Spleen (tissue), 11 donors: ENCODE measurements around the gene LTBP1. TPM values are rescaled to one million over a fixed set of nuclear protein-coding genes. Genes with fewer than 3 reads are reported as not detected.

Experiments used
- DNase-seq: peaks from one replicate; pipeline ENCODE4 v3.0.0-alpha.2; 2020
- H3K27ac ChIP-seq, 8 donors: fragments of 200-600 bp; sonication (generic) in 7 of 8; 1 replicate in 4 of 8; 2 replicates in 4 of 8; pipeline versions ENCODE4 v1.5.0 to v1.8.0; 2016 to 2021; ENCODE audit warnings: inconsistent platforms in 4 of 8, mild to moderate bottlenecking in 4 of 8, moderate library complexity in 1 of 8
- H3K27me3 ChIP-seq, 7 donors: fragments of 200-600 bp; sonication (generic) in 6 of 7; replicated peaks in 1 of 7; 1 replicate in 4 of 7; 2 replicates in 3 of 7; pipeline versions ENCODE4 v1.5.0 to v1.8.0; 2016 to 2021; ENCODE audit warnings: inconsistent platforms in 3 of 7, mild to moderate bottlenecking in 1 of 7
- H3K36me3 ChIP-seq, 6 donors: fragments of 200-600 bp; sonication (generic) in 5 of 6; 1 replicate in 4 of 6; 2 replicates in 2 of 6; pipeline versions ENCODE4 v1.5.0 to v1.8.0; 2016 to 2021; ENCODE audit warnings: inconsistent platforms in 2 of 6
- H3K4me1 ChIP-seq, 6 donors: fragments of 200-600 bp; sonication (generic) in 5 of 6; 1 replicate in 3 of 6; 2 replicates in 3 of 6; pipeline versions ENCODE4 v1.5.0 to v1.8.0; 2016 to 2021; ENCODE audit warnings: inconsistent platforms in 3 of 6
- H3K4me3 ChIP-seq, 8 donors: fragments of 200-600 bp; sonication (generic) in 7 of 8; 1 replicate in 4 of 8; 2 replicates in 4 of 8; pipeline versions ENCODE4 v1.5.0 to v1.8.0; 2016 to 2021; ENCODE audit warnings: inconsistent platforms in 4 of 8, mild to moderate bottlenecking in 4 of 8, moderate library complexity in 2 of 8
- H3K9me3 ChIP-seq, 8 donors: fragments of 200-600 bp; sonication (generic) in 7 of 8; 1 replicate in 4 of 8; 2 replicates in 4 of 8; pipeline versions ENCODE4 v1.5.0 to v1.8.0; 2016 to 2021; ENCODE audit warnings: inconsistent platforms in 4 of 8
- POLR2A ChIP-seq, 3 donors: fragments of 450-650 bp; IDR thresholded peaks; one replicate each; pipeline ENCODE4 v1.5.1; 2017; ENCODE audit warnings: antibody characterized with exemption in 3 of 3, mild to moderate bottlenecking in 1 of 3
- POLR2AphosphoS5 ChIP-seq, 3 donors: sonication (generic); formaldehyde crosslinking; IDR thresholded peaks; one replicate each; pipeline ENCODE4 v1.5.1; 2017; ENCODE audit warnings: antibody characterized with exemption in 3 of 3
- WGBS, 5 donors: extraction: QIAGEN DNeasy Blood & Tissue Kit in 3 of 5; methylation state at CpG; one replicate each; pipeline versions ENCODE4 v1.1.5 to v1.1.7; 2013 to 2018; 5-methylcytosine and 5-hydroxymethylcytosine counted together
- intact Hi-C: fragments of 100-400 bp; cut with DNase I; formaldehyde crosslinking; loops from one replicate; pipeline ENCODE4 v1.15.0; 2023; ENCODE audit warnings: low total_unique reads
- polyA plus RNA-seq, 3 donors: library from polyadenylated mRNA; stranded (reverse); fragments of 200-250 nt; gene quantifications; one replicate each; pipeline ENCODE4 v1.2.1, GENCODE V29; 2013
- total RNA-seq, 7 donors: library from RNA; depleted of rRNA in 3 of 7; stranded (reverse); fragments of >200 nt in 3 of 7; fragmentation: NEBNext Ultra II Directional in 4 of 7; extraction: Animal tissue kit (Norgen Biotek cat#: 25700) in 4 of 7; gene quantifications; one replicate each; pipeline versions ENCODE4 v1.1.0 to v1.2.1, GENCODE V29; 2016 to 2021
- TF ChIP-seq, protein P1 (sequence below), 11 experiments: fragments of 200-600 bp in 7 of 11; fragments of 450-650 bp in 4 of 11; sonication (generic) in 4 of 11; IDR thresholded peaks in 8 of 11; conservative IDR thresholded peaks in 3 of 11; 1 replicate in 7 of 11; 2 replicates in 4 of 11; pipeline versions ENCODE4 v1.4.0 to v1.8.0; 2016 to 2021; ENCODE audit warnings: antibody characterized with exemption in 11 of 11, inconsistent platforms in 4 of 11, mild to moderate bottlenecking in 1 of 11
- donor health status: healthy with polysubstance abuse.
- donor health status: DM: no; HTN: no; CAD: no; lungs with moderate emphysema.
- donor health status: DM: no; HTN: no; CAD: no.
- donor health status: Bipolar disorder and iron deficiency.
- donor health status: healthy.
- donor health status: DM: no; HTN: no; CAD: no.
- donor health status: DM: yes; HTN: yes; CAD: no.

Gene LTBP1
- total and polyA plus RNA-seq, 10 donors = 6.8 to 28.0 (median 13.3) TPM

DNA sequence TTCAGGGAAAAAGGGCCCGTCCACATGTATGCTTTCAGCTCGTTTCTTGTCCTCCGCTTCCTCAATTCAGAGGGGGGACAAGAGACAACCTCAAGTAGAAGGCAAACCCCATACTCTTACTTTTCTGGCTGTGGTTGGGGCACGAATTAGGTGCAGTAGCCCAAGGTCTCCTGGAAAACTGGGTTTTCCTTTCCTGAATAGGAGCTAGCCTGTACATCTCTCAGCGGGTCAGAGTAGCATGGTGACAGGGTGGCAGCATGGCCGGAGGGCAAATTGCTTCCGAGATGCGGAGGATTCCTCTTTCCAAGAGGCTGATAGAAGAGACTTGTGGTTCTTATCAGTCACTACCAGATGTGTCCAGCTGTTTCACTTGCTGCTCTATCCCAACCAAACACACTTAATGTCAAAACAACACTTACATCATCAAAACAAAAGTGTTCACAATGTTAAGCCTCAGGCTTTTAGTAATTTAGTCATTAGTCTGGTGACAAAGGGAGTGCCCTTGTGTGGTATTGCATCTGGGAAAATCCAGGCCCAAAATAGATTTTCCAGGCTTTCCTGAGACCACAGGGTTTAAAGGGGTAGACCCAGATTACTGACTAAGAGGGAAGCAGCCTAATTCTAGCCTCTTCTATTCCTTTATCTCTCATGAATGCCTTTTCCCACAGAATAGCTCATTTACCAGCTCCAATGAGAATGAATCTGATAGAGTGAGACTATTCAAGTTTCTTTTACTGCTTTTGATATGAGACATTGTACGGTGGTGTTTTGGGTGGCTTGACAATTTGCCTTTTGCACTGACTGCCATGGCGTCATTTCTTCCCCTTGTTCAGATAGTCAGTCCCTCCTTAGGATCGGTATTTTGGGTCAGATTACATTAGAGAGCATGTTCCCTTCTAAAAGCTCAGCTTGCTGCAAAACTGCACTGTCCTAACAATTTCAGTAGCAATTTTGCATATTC, 162.0 kb downstream of the LTBP1 start:
- TF ChIP-seq POLR2AphosphoS5 (IDR thresholded peaks at IDR 0.05) = peak in 1 of 3 donors; percentile 39
- TF ChIP-seq, protein P1, sequence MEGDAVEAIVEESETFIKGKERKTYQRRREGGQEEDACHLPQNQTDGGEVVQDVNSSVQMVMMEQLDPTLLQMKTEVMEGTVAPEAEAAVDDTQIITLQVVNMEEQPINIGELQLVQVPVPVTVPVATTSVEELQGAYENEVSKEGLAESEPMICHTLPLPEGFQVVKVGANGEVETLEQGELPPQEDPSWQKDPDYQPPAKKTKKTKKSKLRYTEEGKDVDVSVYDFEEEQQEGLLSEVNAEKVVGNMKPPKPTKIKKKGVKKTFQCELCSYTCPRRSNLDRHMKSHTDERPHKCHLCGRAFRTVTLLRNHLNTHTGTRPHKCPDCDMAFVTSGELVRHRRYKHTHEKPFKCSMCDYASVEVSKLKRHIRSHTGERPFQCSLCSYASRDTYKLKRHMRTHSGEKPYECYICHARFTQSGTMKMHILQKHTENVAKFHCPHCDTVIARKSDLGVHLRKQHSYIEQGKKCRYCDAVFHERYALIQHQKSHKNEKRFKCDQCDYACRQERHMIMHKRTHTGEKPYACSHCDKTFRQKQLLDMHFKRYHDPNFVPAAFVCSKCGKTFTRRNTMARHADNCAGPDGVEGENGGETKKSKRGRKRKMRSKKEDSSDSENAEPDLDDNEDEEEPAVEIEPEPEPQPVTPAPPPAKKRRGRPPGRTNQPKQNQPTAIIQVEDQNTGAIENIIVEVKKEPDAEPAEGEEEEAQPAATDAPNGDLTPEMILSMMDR (IDR thresholded peaks at IDR 0.05 in 8 of 11, conservative IDR thresholded peaks at IDR 0.05 in 3 of 11) = no peak
- H3K4me3 ChIP-seq = no peak overlapping the region
- H3K36me3 ChIP-seq = no peaks in the 10 kb centered on the region
- no peaks in the 10 kb centered on the region for H3K9me3 ChIP-seq
- peaks cover 0 to 7% (median 0%) of the 10 kb centered on the region in 6 donors for H3K4me1 ChIP-seq
- WGBS, 5 donors = 69 to 84% (median 78%) methylated on average over 11 of the region's 11 CpGs
- intact Hi-C loops = no loop called here
- H3K27me3 ChIP-seq = peaks cover 0 to 18% (median 0%) of the 10 kb centered on the region in 7 donors
- peak overlapping the region in 1 of 8 donors; percentile 23 for H3K27ac ChIP-seq
- no peak for DNase-seq

DNA sequence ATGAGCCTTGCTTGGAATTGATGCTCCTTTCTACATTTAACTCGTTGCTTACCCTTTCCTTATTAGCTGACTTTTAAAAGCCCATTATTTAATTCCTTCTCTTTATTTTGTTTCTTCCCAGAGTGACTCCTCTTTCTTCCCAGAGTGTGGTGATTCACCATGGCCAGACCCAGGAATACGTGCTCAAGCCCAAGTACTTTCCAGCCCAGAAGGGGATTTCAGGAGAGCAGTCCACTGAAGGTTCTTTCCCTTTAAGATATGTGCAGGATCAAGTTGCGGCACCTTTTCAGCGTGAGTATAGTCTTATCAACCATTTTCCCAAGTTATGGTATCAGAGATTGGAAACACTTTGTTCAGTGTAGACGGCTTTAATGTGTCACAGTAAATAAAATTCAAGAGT, 163.7 kb downstream of the LTBP1 start:
- Histone ChIP-seq H3K36me3 (no peaks in the 10 kb centered on the region), H3K27me3 (peaks cover 0 to 18% (median 0%) of the 10 kb centered on the region in 7 donors), H3K4me1 (peaks cover 0 to 7% (median 0%) of the 10 kb centered on the region in 6 donors), H3K4me3 (no peak overlapping the region), H3K9me3 (no peaks in the 10 kb centered on the region), H3K27ac (no peak overlapping the region)
- WGBS, 5 donors = 71 to 91% (median 89%) methylated on average over 5 of the region's 5 CpGs
- intact Hi-C loops = no loop called here
- no peak for TF ChIP-seq POLR2A (IDR thresholded peaks at IDR 0.05)
- TF ChIP-seq, protein P1 (IDR thresholded peaks at IDR 0.05 in 8 of 11, conservative IDR thresholded peaks at IDR 0.05 in 3 of 11) = no peak
- no peak for TF ChIP-seq POLR2AphosphoS5 (IDR thresholded peaks at IDR 0.05)
- DNase-seq = no peak

DNA sequence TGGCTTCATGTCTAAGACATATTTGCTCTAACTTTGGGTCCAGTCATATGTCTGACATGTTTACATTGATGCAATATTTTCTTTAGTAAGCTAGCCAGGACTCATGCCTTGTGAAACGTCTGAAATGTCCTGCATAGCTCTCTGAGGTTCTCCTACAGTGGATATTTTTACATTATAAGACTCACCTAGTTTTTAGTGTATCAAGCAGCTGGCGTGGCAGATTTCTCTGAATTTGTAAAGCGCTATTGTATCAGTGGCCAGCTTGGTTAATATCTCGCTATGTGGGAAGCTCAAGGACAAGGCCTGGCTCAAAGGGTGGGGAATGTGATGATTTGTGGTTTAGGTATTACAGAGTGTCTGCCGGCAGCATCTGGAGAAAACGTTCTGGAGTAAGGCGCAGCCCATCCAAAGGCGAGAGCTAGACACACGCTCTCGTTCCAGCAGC, 164.3 kb downstream of the LTBP1 start:
- H3K36me3 ChIP-seq = no peaks in the 10 kb centered on the region
- TF ChIP-seq, protein P1 (IDR thresholded peaks at IDR 0.05 in 8 of 11, conservative IDR thresholded peaks at IDR 0.05 in 3 of 11) = no peak
- TF ChIP-seq POLR2A (IDR thresholded peaks at IDR 0.05) (no peak), POLR2AphosphoS5 (IDR thresholded peaks at IDR 0.05) (no peak)
- H3K27me3 ChIP-seq = peaks cover 0 to 18% (median 0%) of the 10 kb centered on the region in 7 donors
- no peak for DNase-seq
- intact Hi-C loops = no loop called here
- no peaks in the 10 kb centered on the region for H3K9me3 ChIP-seq
- H3K4me1 ChIP-seq = peaks cover 0 to 7% (median 0%) of the 10 kb centered on the region in 6 donors
- no peak overlapping the region for H3K27ac ChIP-seq
- no peak overlapping the region for H3K4me3 ChIP-seq
- WGBS, 5 donors = 75 to 88% (median 80%) methylated on average over 10 of the region's 10 CpGs

DNA sequence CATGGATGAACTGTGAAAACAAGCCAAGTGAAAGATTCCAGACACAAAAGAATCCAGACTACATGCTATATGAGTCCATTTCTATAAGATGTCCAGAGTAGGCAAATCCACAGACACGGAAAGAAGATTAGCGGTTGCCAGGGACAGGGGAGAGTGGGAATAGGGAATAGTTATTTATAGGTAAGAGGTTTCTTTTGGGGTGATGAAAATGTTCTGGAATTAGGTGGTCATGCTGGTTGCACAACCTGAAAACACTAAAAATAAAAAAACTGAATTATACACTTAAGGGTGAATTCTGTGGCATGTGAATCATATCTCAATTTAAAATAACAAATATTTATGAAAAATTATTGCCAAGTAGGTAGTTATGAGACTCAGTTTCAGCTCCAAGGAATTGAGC, 168.4 kb downstream of the LTBP1 start:
- Histone ChIP-seq H3K9me3 (no peaks in the 10 kb centered on the region), H3K4me3 (no peak overlapping the region), H3K27me3 (peaks cover 0 to 8% (median 0%) of the 10 kb centered on the region in 7 donors), H3K27ac (no peak overlapping the region), H3K4me1 (no peaks in the 10 kb centered on the region), H3K36me3 (no peaks in the 10 kb centered on the region)
- TF ChIP-seq POLR2A (IDR thresholded peaks at IDR 0.05) (no peak), POLR2AphosphoS5 (IDR thresholded peaks at IDR 0.05) (no peak)
- TF ChIP-seq, protein P1 (IDR thresholded peaks at IDR 0.05 in 8 of 11, conservative IDR thresholded peaks at IDR 0.05 in 3 of 11) = no peak
- DNase-seq = no peak
- intact Hi-C loops = no loop called here
- WGBS, 5 donors = 96 to 97% (median 97%) methylated on average over 2 of the region's 2 CpGs
